K562 (cell line): ENCODE measurements around the gene ZNF8. TPM values are rescaled to one million over a fixed set of nuclear protein-coding genes. Genes with fewer than 3 reads are reported as not detected.

Experiments
- ATAC-seq: fragments of 200-7000 bp; cut with Tn5 transposase; 3 replicates; pipeline ENCODE4 v1.9.1; 2020; ENCODE audit warnings: moderate library complexity
- BruUV-seq: library from RNA; stranded (reverse); fragments of 400-500 nt; replicated peaks from 2 replicates; lab custom pipeline; 2021; lab: Mats Ljungman, UMichigan
- CTCF ChIA-PET: fragments of 300-600 bp; formaldehyde crosslinking; extraction: SDS; loops from one replicate; lab custom pipeline; 2021; ENCODE audit warnings: low intra/inter-chr PET ratio; lab: Yijun Ruan, JAX
- POLR2A ChIA-PET: fragments of 300-600, 350-650 bp; sonication (Branson Sonifier 250); formaldehyde crosslinking; extraction: SDS; loops from one replicate; lab custom pipeline; 2021; ENCODE audit warnings: antibody characterized with exemption, inconsistent platforms; lab: Yijun Ruan, JAX
- DNase-seq, 4 experiments: peaks; one replicate each; pipeline versions ENCODE4 v3.0.0 to v3.0.0-alpha.2; 2011 to 2018; ENCODE audit warnings: low spot score in 3 of 4, mixed read lengths in 3 of 4; ENCODE audit errors: extremely low read depth in 1 of 4
- FAIRE-seq: peaks from 2 replicates; lab custom pipeline; 2011; peaks lifted over from hg19 to GRCh38; lab: Jason Lieb, UNC
- H2AFZ ChIP-seq: 2 replicates; pipeline ENCODE4 v1.6.0; 2011; ENCODE audit warnings: low read depth, low read length, control low read depth, inconsistent platforms
- H3K27ac ChIP-seq: fragments of 200-600 bp; 3 replicates; pipeline ENCODE4 v1.8.0; 2011; ENCODE audit warnings: low read depth, mild to moderate bottlenecking, control low read depth, inconsistent platforms, low read length, moderate library complexity, mixed read lengths; ENCODE audit errors: extremely low read depth
- H3K27me3 ChIP-seq, 2 experiments: fragments of 300-600 bp in 1 of 2; 2 replicates in 1 of 2; 3 replicates in 1 of 2; pipeline versions ENCODE4 v1.6.0 to v1.8.0; 2011; ENCODE audit warnings: inconsistent platforms in 2 of 2, low read length in 2 of 2, mild to moderate bottlenecking in 1 of 2, mixed read lengths in 1 of 2, moderate library complexity in 1 of 2; ENCODE audit not compliant: control insufficient read depth in 2 of 2, insufficient read depth in 2 of 2
- H3K36me3 ChIP-seq: fragments of 300-600 bp; 3 replicates; pipeline ENCODE4 v1.8.0; 2011; ENCODE audit warnings: mild to moderate bottlenecking, low read length, inconsistent platforms; ENCODE audit not compliant: control insufficient read depth, insufficient read depth
- H3K4me1 ChIP-seq, 2 experiments: fragments of 200-600 bp in 1 of 2; replicated peaks in 1 of 2; 2 replicates in 1 of 2; 3 replicates in 1 of 2; pipeline versions ENCODE4 v1.5.1 to v1.8.0; 2011; ENCODE audit warnings: inconsistent platforms in 2 of 2, low read length in 2 of 2, mild to moderate bottlenecking in 1 of 2, mixed read lengths in 1 of 2, moderate library complexity in 1 of 2; ENCODE audit not compliant: control insufficient read depth in 2 of 2, insufficient read depth in 2 of 2
- H3K4me2 ChIP-seq: 2 replicates; pipeline ENCODE4 v1.6.1; 2011; ENCODE audit warnings: low read length, control low read depth, inconsistent platforms, mixed read lengths; ENCODE audit not compliant: insufficient read depth
- H3K4me3 ChIP-seq: fragments of 200-600 bp; sonication (generic), shearing (Covaris generic); 2 replicates; pipeline ENCODE4 v1.5.1; 2016; ENCODE audit warnings: control low read depth, inconsistent platforms
- H3K79me2 ChIP-seq: fragments of 200-600 bp; 3 replicates; pipeline ENCODE4 v1.8.0; 2011; ENCODE audit warnings: low read length, inconsistent platforms; ENCODE audit not compliant: control insufficient read depth, insufficient read depth
- H3K9ac ChIP-seq, 2 experiments: 2 replicates each; pipeline versions ENCODE4 v1.6.0 to v1.6.1; 2011; ENCODE audit warnings: low read depth in 2 of 2, low read length in 2 of 2, control low read depth in 1 of 2, inconsistent platforms in 1 of 2, mild to moderate bottlenecking in 1 of 2, mixed read lengths in 1 of 2; ENCODE audit not compliant: insufficient read depth in 1 of 2
- H3K9me1 ChIP-seq: one replicate; pipeline ENCODE4 v1.6.0; 2011; ENCODE audit warnings: inconsistent platforms, mild to moderate bottlenecking, low read length, moderate library complexity; ENCODE audit not compliant: control insufficient read depth, insufficient read depth
- H3K9me3 ChIP-seq: replicated peaks from 2 replicates; pipeline ENCODE4 v1.5.1; 2011; ENCODE audit warnings: low read depth, low read length, inconsistent platforms; ENCODE audit not compliant: control insufficient read depth, insufficient read depth
- H4K20me1 ChIP-seq: replicated peaks from 2 replicates; pipeline ENCODE4 v1.6.1; 2011; ENCODE audit warnings: low read length, inconsistent platforms, mixed read lengths; ENCODE audit not compliant: control insufficient read depth, insufficient read depth
- ATF1 ChIP-seq, 2 experiments: fragments of 450-650 bp in 1 of 2; IDR thresholded peaks; 2 replicates each; pipeline ENCODE4 v1.6.1; 2016; ENCODE audit warnings: missing compliant biosample characterization in 1 of 2, missing genetic modification characterization in 1 of 2
- CXXC5 ChIP-seq: fragments of 250-450 bp; sonication (Bioruptor Pico); IDR thresholded peaks from 2 replicates; pipeline ENCODE4 v1.8.0; 2022; ENCODE audit warnings: inconsistent platforms, mild to moderate bottlenecking, moderate library complexity
- DMBX1 ChIP-seq: fragments of 250-450 bp; sonication (Bioruptor Pico); IDR thresholded peaks from 2 replicates; pipeline ENCODE4 v1.8.0; 2022; ENCODE audit warnings: inconsistent platforms, mild to moderate bottlenecking, moderate library complexity, borderline replicate concordance
- HNRNPH1 ChIP-seq: fragments of 200-400 bp; formaldehyde crosslinking; optimal IDR thresholded peaks from 2 replicates; pipeline ENCODE3; 2017; ENCODE audit warnings: low read depth, mild to moderate bottlenecking, low read length, moderate library complexity
- IFI16 ChIP-seq: fragments of 250-450 bp; sonication (Bioruptor Pico); IDR thresholded peaks from 2 replicates; pipeline ENCODE4 v2.1.2; 2022; ENCODE audit warnings: mild to moderate bottlenecking, inconsistent platforms
- MECOM ChIP-seq: fragments of 250-450 bp; sonication (Bioruptor Pico); IDR thresholded peaks from 2 replicates; pipeline ENCODE4 v1.8.0; 2022; ENCODE audit warnings: inconsistent platforms
- MEF2A ChIP-seq: IDR thresholded peaks from 2 replicates; pipeline ENCODE4 v1.6.1; 2011; ENCODE audit warnings: low read depth, mild to moderate bottlenecking, low read length, moderate library complexity; ENCODE audit not compliant: control insufficient read depth
- NCOA6 ChIP-seq: fragments of 450-650 bp; IDR thresholded peaks from 2 replicates; pipeline ENCODE4 v1.6.1; 2017; ENCODE audit warnings: mild to moderate bottlenecking
- PTRF ChIP-seq: fragments of 450-650 bp; IDR thresholded peaks from 2 replicates; pipeline ENCODE4 v1.6.1; 2016; ENCODE audit warnings: mild to moderate bottlenecking, missing genetic modification characterization, missing compliant biosample characterization
- SIN3B ChIP-seq: fragments of 450-650 bp; IDR thresholded peaks from 2 replicates; pipeline ENCODE4 v1.6.1; 2017; ENCODE audit warnings: low read depth, mild to moderate bottlenecking, moderate library complexity
- SMARCA4 ChIP-seq: fragments of 450-650 bp; IDR thresholded peaks from 2 replicates; pipeline ENCODE4 v1.6.1; 2016
- ZKSCAN8 ChIP-seq: fragments of 200-800 bp; sonication (Bioruptor generic); IDR thresholded peaks from 2 replicates; pipeline ENCODE4 v1.6.1; 2016; ENCODE audit warnings: missing genetic modification characterization, missing compliant biosample characterization
- ZNF311 ChIP-seq: fragments of 250-450 bp; sonication (Bioruptor Pico); IDR thresholded peaks from 2 replicates; pipeline ENCODE4 v1.4.0; 2020; ENCODE audit warnings: mild to moderate bottlenecking, moderate library complexity
- ZNF316 ChIP-seq: fragments of 450-650 bp; IDR thresholded peaks from 2 replicates; pipeline ENCODE4 v1.6.1; 2016
- ZNF347 ChIP-seq: fragments of 450-650 bp; formaldehyde crosslinking; IDR thresholded peaks from 2 replicates; pipeline ENCODE4 v1.4.0; 2020; ENCODE audit warnings: low read depth, mild to moderate bottlenecking, moderate library complexity
- ZNF583 ChIP-seq: fragments of 250-450 bp; sonication (Bioruptor Pico); IDR thresholded peaks from 2 replicates; pipeline ENCODE4 v1.4.0; 2020
- WGBS: fragments of 100-300 bp; shearing (Covaris generic); methylation state at CpG from one replicate; pipeline ENCODE4 v1.1.6; 2016; ENCODE audit warnings: low coverage, mixed read lengths; ENCODE audit not compliant: insufficient coverage; ENCODE audit errors: missing lambda C conversion rate; 5-methylcytosine and 5-hydroxymethylcytosine counted together
- in situ Hi-C: fragments of 300-500 bp; cut with MboI; formaldehyde crosslinking; loops from 4 replicates; pipeline ENCODE4 v1.15.0; 2018; ENCODE audit warnings: inconsistent platforms, mixed read lengths
- intact Hi-C: fragments of 100-400 bp; cut with micrococcal nuclease; formaldehyde crosslinking; loops from 2 replicates; pipeline ENCODE4 v1.14.2; 2022
- polyA plus RNA-seq, 8 experiments: library from polyadenylated mRNA; depleted of rRNA in 4 of 8; stranded (reverse) in 5 of 8; unstranded in 3 of 8; fragments of >200 nt; fragmentation: Nextera tagmentation in 2 of 8; fragmentation: Illumina TruSeq in 1 of 8; extraction: Ambion mirVana in 2 of 8; extraction: Trizol in 1 of 8; gene quantifications; 2 replicates each; pipeline versions ENCODE4 v1.2.1 to v1.2.3, GENCODE V29; 2011 to 2014; ENCODE audit warnings: inconsistent platforms in 1 of 8, missing spikeins in 1 of 8
- total RNA-seq, 7 experiments: library from RNA; depleted of rRNA in 6 of 7; stranded (reverse); fragments of >200 nt in 6 of 7; fragmentation: Illumina TruSeq in 2 of 7; extraction: Trizol in 2 of 7; gene quantifications; 2 replicates each; pipeline versions ENCODE4 v1.2.1 to v1.2.3, GENCODE V29; 2011 to 2021; ENCODE audit warnings: low replicate concordance in 1 of 7
- TF ChIP-seq, protein P1 (sequence below): fragments of 200-400 bp; formaldehyde crosslinking; IDR thresholded peaks from 2 replicates; pipeline ENCODE4 v1.6.1; 2017; ENCODE audit warnings: mild to moderate bottlenecking, low read depth, low read length, moderate library complexity
- TF ChIP-seq, protein P2 (sequence below): fragments of 450-650 bp; IDR thresholded peaks from 2 replicates; pipeline ENCODE4 v1.6.1; 2014; ENCODE audit warnings: low read depth, mild to moderate bottlenecking, moderate library complexity, borderline replicate concordance

Gene ZNF8
- total and polyA plus RNA-seq, 9 of the 15 experiments (the other 6 are each of a cell fraction or from before 2014, with no cell fraction given) = 0.71 to 7.7 (median 4.7) TPM

DNA sequence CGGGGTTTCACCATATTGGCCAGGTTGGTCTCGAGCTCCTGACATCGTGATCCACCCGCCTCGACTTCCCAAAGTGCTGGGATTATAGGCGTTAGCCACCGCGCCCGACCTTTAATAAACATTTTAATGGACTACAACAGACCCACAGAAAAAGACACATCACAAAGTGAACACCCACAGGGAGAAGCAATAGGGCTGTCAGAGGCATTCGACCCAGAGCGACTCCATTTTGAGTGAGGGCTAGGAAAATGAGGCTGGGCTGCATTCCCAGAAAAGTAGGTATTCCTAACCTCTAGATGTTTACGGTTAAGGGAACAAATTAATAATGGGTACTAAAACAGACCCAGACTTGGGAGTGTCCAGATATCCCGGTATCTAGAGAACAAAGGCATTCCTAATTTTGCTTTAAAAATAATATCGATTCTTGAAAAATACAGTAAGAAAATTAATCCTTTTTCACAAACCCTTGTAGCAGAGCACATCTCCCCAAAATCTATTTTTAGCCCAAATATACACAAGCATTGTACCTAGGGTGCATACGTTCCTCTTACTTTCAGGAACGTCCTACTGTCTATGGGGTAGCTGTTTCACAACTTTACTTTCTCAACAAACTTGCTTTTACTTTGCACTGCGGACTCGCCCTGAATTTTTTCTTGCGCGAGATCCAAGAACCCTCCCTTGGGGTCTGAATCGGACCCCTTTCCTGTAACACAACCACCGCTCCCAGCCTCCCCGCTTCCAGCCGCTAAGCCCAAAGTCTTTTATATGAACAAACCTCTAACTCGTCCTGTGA lies 811 bp upstream of the ZNF8 start:
- Histone ChIP-seq H2AFZ (peak overlapping the region; percentile 92), H3K4me3 (peak overlapping the region; percentile 64), H3K9ac (peak overlapping the region; percentile 93 to 100), H3K4me2 (peak overlapping the region; percentile 89), H3K9me1 (no peaks in the 10 kb centered on the region), H3K9me3 (peaks cover 2% of the 10 kb centered on the region; the same call in 1 of the 2 replicates), H3K36me3 (peaks cover 26% of the 10 kb centered on the region; the same call in 2 of the 3 replicates), H3K27ac (peak overlapping the region; percentile 80), H3K79me2 (peaks cover 57% of the 10 kb centered on the region), H4K20me1 (no peaks in the 10 kb centered on the region), H3K4me1 (peaks cover 10 to 19% of the 10 kb centered on the region in 2 experiments; a peak in 4 of 5 replicates), H3K27me3 (no peaks in the 10 kb centered on the region)
- POLR2A ChIA-PET = interaction anchor here (0.6 to 1.6 kb wide), 10 partner anchors 8 to 278 kb away, joined by 3 to 5 read pairs (median 4); partner anchors contain the start of genes ZBTB45, ZNF274 and ZNF324B
- intact Hi-C loops (loop anchor here (1.0 to 5.0 kb wide), 3 partner anchors 27 to 129 kb away; partner anchors contain the start of genes ERVK3-1, ZNF274 and ZNF584), in situ Hi-C loops (no loop called here)
- TSS peak; percentile 69 for BruUV-seq
- DNase-seq (no peak), ATAC-seq (peak; percentile 1; the same call in 2 of the 3 replicates), FAIRE-seq (no peak)
- CTCF ChIA-PET = no interaction called here
- WGBS = 38% methylated on average over 23 of the region's 25 CpGs
- TF ChIP-seq ZNF316 (0 out of 2 replicates have a peak, but pooled peaks have one; percentile 3), ZNF347 (CRISPR knock-in tag) (peak; percentile 49; the same call in 1 of the 2 replicates), PTRF (tag) (peak; percentile 80), ZNF583 (CRISPR knock-in tag) (peak; percentile 80), SMARCA4 (peak; percentile 45; the same call in 1 of the 2 replicates), IFI16 (CRISPR knock-in tag) (no peak), ZKSCAN8 (CRISPR knock-in tag) (no peak), MECOM (0 out of 2 replicates have a peak, but pooled peaks have one; percentile 35), MEF2A (peak; percentile 76; the same call in 1 of the 2 replicates), ZNF311 (CRISPR knock-in tag) (peak; percentile 89), CXXC5 (CRISPR knock-in tag) (peak; percentile 6; the same call in 1 of the 2 replicates), SIN3B (no peak), NCOA6 (no peak), HNRNPH1 (no peak), DMBX1 (CRISPR knock-in tag) (peak; percentile 87), ATF1 (CRISPR knock-in tag; IDR thresholded peaks at IDR 0.05) (no peak), ATF1 (tag; IDR thresholded peaks at IDR 0.05) (no peak)
- TF ChIP-seq, protein P1, sequence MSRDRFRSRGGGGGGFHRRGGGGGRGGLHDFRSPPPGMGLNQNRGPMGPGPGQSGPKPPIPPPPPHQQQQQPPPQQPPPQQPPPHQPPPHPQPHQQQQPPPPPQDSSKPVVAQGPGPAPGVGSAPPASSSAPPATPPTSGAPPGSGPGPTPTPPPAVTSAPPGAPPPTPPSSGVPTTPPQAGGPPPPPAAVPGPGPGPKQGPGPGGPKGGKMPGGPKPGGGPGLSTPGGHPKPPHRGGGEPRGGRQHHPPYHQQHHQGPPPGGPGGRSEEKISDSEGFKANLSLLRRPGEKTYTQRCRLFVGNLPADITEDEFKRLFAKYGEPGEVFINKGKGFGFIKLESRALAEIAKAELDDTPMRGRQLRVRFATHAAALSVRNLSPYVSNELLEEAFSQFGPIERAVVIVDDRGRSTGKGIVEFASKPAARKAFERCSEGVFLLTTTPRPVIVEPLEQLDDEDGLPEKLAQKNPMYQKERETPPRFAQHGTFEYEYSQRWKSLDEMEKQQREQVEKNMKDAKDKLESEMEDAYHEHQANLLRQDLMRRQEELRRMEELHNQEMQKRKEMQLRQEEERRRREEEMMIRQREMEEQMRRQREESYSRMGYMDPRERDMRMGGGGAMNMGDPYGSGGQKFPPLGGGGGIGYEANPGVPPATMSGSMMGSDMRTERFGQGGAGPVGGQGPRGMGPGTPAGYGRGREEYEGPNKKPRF = no peak
- TF ChIP-seq, protein P2, sequence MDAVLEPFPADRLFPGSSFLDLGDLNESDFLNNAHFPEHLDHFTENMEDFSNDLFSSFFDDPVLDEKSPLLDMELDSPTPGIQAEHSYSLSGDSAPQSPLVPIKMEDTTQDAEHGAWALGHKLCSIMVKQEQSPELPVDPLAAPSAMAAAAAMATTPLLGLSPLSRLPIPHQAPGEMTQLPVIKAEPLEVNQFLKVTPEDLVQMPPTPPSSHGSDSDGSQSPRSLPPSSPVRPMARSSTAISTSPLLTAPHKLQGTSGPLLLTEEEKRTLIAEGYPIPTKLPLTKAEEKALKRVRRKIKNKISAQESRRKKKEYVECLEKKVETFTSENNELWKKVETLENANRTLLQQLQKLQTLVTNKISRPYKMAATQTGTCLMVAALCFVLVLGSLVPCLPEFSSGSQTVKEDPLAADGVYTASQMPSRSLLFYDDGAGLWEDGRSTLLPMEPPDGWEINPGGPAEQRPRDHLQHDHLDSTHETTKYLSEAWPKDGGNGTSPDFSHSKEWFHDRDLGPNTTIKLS = no peak
